ENCODE results near the gene PLA2G15. TPM values are rescaled to one million over a fixed set of nuclear protein-coding genes. Genes with fewer than 3 reads are reported as not detected.

The PLA2G15 gene
- total and polyA plus RNA-seq, 2 donors (not counting 1 experiment from before 2014, with no cell fraction given) = 6.1 to 12.5 TPM

DNA sequence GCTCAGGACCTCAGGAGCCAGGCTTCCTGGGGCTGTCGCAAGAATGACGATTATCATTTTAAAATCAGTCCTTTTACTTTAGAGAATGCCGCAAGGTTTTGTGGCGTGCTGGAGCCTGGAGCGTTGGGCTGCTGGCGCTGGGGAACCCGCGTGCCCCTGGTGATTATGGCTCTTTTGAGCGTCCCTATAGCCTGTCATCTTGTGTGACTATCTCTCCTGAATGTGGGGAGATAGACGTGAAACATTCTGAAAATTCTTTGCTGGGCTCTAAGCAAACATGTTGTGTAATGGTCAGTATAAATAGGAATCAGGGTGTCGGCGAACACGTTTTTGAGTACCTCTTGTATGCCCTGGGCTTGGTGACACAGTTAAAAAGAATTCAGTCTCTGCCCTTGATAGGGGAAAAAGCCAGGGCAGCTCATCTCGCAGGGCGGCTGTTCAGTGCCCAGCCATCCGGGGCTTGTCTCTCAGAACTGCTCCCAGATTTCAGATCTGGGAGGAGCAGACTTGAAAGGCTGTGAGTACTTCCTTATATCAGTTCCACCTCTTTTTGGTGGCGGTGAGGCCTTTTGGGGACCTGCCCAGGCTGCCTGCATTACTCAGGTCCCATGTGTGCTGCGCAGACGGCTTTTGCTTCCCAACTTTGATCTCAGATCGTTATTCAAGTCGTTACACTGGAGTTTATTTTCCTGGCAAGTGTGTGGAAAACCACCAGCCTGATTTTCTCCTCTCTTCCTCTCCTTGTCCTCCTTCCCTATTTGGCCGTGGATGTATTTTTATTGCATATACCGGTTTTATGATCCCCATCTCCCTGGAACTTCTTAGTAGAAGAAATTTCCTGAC, 20.1 kb downstream of the PLA2G15 start:
- Mint-ChIP-seq H3K4me3 (peak overlapping the region; percentile 99), H3K27me3 (no peaks in the 10 kb centered on the region), H3K4me1 (peaks cover 50% of the 10 kb centered on the region), H3K27ac (peak overlapping the region; percentile 99), H3K9me3 (ENCODE audit: insufficient read depth) (no peaks in the 10 kb centered on the region)
- ChIA-PET POLR2A (interaction anchor here (2.8 kb wide), 1 partner anchor 19 kb away, joined by 38 read pairs; no protein-coding TSS in a partner anchor), CTCF (interaction anchor here (1.7 to 15.1 kb wide), 4 partner anchors 9 to 62 kb away, joined by 5 to 554 read pairs (median 237); partner anchors contain the start of genes PRMT7 and SLC7A6OS)
- intact Hi-C loops (cut with micrococcal nuclease) = loop anchor here (1.0 to 10.0 kb wide), 2 partner anchors 8 to 260 kb away; no protein-coding TSS in a partner anchor
- Histone ChIP-seq H3K79me2 (ENCODE audit: control insufficient read depth, insufficient read depth, low read length) (peaks cover 93% of the 10 kb centered on the region), H3K9ac (ENCODE audit: low read length) (peak overlapping the region; percentile 95), H3K36me3 (replicated peaks in 1 of 2; ENCODE audit: control extremely low read depth in 1 of 2, control insufficient read depth in 1 of 2, extremely low read depth in 1 of 2, insufficient read depth in 2 of 2, low read length in 1 of 2) (peaks cover 0 to 21% of the 10 kb centered on the region in 2 experiments), H3K4me2 (replicated peaks; ENCODE audit: low read depth, low read length, poor library complexity, severe bottlenecking) (peak overlapping the region; percentile 82), H3K27me3 (replicated peaks in 1 of 4; ENCODE audit: control extremely low read depth in 1 of 4, control insufficient read depth in 3 of 4, insufficient read depth in 4 of 4, low read length in 3 of 4) (no peaks in the 10 kb centered on the region), H2AFZ (ENCODE audit: insufficient read depth, low read depth, low read length, poor library complexity, severe bottlenecking) (peak overlapping the region; percentile 91), H3K9me3 (ENCODE audit: control extremely low read depth in 1 of 3, control insufficient read depth in 2 of 3, insufficient read depth in 1 of 3, low read length in 2 of 3) (peaks cover 0 to 4% (median 0%) of the 10 kb centered on the region in 3 donors), H4K20me1 (ENCODE audit: control insufficient read depth, insufficient read depth, low read length, poor library complexity, severe bottlenecking) (peaks cover 15% of the 10 kb centered on the region), H3K4me3 (ENCODE audit: control extremely low read depth in 1 of 5, extremely low read depth in 1 of 5, insufficient read depth in 1 of 5, low read depth in 2 of 5, low read length in 4 of 5) (peak overlapping the region; percentile 63 to 91 (median 86)), H3K27ac (ENCODE audit: low read length in 2 of 2) (peak overlapping the region; percentile 75 to 97), H3K4me1 (ENCODE audit: control insufficient read depth in 2 of 2, insufficient read depth in 2 of 2, low read length in 2 of 2) (peaks cover 20 to 45% of the 10 kb centered on the region in 2 donors)
- WGBS (ENCODE audit: insufficient coverage) = 3% methylated on average over 17 of the region's 23 CpGs
- peak; percentile 6 for ATAC-seq (ENCODE audit: low read depth)
- DNase-seq = peak; percentile 66
- no peak for TF ChIP-seq EZH2 (IDR thresholded peaks at IDR 0.05; ENCODE audit: borderline replicate concordance, insufficient read depth, low read depth, low read length, poor library complexity, severe bottlenecking)
- TF ChIP-seq, protein P1, sequence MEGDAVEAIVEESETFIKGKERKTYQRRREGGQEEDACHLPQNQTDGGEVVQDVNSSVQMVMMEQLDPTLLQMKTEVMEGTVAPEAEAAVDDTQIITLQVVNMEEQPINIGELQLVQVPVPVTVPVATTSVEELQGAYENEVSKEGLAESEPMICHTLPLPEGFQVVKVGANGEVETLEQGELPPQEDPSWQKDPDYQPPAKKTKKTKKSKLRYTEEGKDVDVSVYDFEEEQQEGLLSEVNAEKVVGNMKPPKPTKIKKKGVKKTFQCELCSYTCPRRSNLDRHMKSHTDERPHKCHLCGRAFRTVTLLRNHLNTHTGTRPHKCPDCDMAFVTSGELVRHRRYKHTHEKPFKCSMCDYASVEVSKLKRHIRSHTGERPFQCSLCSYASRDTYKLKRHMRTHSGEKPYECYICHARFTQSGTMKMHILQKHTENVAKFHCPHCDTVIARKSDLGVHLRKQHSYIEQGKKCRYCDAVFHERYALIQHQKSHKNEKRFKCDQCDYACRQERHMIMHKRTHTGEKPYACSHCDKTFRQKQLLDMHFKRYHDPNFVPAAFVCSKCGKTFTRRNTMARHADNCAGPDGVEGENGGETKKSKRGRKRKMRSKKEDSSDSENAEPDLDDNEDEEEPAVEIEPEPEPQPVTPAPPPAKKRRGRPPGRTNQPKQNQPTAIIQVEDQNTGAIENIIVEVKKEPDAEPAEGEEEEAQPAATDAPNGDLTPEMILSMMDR (IDR thresholded peaks at IDR 0.05) = no peak

Data from B cell (primary cell).